ENCODE data around the gene CDK5. TPM values are rescaled to one million over a fixed set of nuclear protein-coding genes. Genes with fewer than 3 reads are reported as not detected.
A peak's percentile ranks its signal among the peaks of the same experiment; 100 is the strongest.
"Not testable (repeated sequence)": the region's sequence is repeated elsewhere in the genome, so short reads cannot be mapped to it uniquely, and the experiment has no call there.

CDK5 gene
- total and polyA plus RNA-seq, 9 of the 15 experiments (the other 6 are each of a cell fraction or from before 2014, with no cell fraction given): 3.2 to 38.0 (median 27.5) TPM

GRCh38 chr7:151026771-151027727 lies 30.6 kb downstream of the CDK5 start (continued):
- not testable (repeated sequence) for TF ChIP-seq REST (IDR thresholded peaks at IDR 0.05; ENCODE audit: borderline replicate concordance)
- TF ChIP-seq REST (CRISPR knock-in tag; IDR thresholded peaks at IDR 0.05; ENCODE audit: low read depth): peak; percentile 28; the same call in 1 of the 2 replicates
- peak; percentile 73; the same call in 1 of the 2 replicates for TF ChIP-seq E2F3 (CRISPR knock-in tag; IDR thresholded peaks at IDR 0.05)
- peak; percentile 91 for TF ChIP-seq SOX6 (IDR thresholded peaks at IDR 0.05)
- peak in 1 of 3 experiments; percentile 49 for TF ChIP-seq YY1 (IDR thresholded peaks at IDR 0.05; ENCODE audit: borderline replicate concordance in 1 of 3, control insufficient read depth in 1 of 3, extremely low read depth in 1 of 3, insufficient read depth in 3 of 3, insufficient read length in 1 of 3, insufficient replicate concordance in 2 of 3, low read depth in 1 of 3, low read length in 2 of 3)
- TF ChIP-seq ZNF239 (CRISPR knock-in tag; IDR thresholded peaks at IDR 0.05): peak; percentile 85
- peak; percentile 93 for TF ChIP-seq IRF9 (tag; IDR thresholded peaks at IDR 0.05)
- TF ChIP-seq LCOR (CRISPR knock-in tag; IDR thresholded peaks at IDR 0.05): peak; percentile 55; the same call in 1 of the 2 replicates
- peak; percentile 92 for TF ChIP-seq MECOM (CRISPR knock-in tag; IDR thresholded peaks at IDR 0.05)
- 0 out of 2 replicates have a peak, but pooled peaks have one; percentile 10 for TF ChIP-seq ZNF253 (CRISPR knock-in tag; conservative IDR thresholded peaks at IDR 0.05)
- TF ChIP-seq KLF1 (tag; IDR thresholded peaks at IDR 0.05): peak; percentile 73
- TF ChIP-seq ERF (CRISPR knock-in tag; IDR thresholded peaks at IDR 0.05): peak; percentile 93
- TF ChIP-seq ELF4 (CRISPR knock-in tag; IDR thresholded peaks at IDR 0.05): peak; percentile 96
- TF ChIP-seq STAT5B (CRISPR knock-in tag; IDR thresholded peaks at IDR 0.05): peak; percentile 61; the same call in 1 of the 2 replicates
- peak; percentile 64 for TF ChIP-seq ETS2 (tag; IDR thresholded peaks at IDR 0.05; ENCODE audit: borderline replicate concordance, poor library complexity, severe bottlenecking)

All from K562 (cell line).